Activated CD8-positive, alpha-beta memory T cell treated with anti-CD3 and anti-CD28 coated beads for 24 hours (primary cell): Measurements from ENCODE around the gene RIMBP2.
"Not testable (repeated sequence)": the region's sequence is repeated elsewhere in the genome, so short reads cannot be mapped to it uniquely, and the experiment has no call there.

Source experiments
- DNase-seq: peaks from one replicate; pipeline ENCODE4 v3.0.0-alpha.2; 2020

Gene RIMBP2

DNA sequence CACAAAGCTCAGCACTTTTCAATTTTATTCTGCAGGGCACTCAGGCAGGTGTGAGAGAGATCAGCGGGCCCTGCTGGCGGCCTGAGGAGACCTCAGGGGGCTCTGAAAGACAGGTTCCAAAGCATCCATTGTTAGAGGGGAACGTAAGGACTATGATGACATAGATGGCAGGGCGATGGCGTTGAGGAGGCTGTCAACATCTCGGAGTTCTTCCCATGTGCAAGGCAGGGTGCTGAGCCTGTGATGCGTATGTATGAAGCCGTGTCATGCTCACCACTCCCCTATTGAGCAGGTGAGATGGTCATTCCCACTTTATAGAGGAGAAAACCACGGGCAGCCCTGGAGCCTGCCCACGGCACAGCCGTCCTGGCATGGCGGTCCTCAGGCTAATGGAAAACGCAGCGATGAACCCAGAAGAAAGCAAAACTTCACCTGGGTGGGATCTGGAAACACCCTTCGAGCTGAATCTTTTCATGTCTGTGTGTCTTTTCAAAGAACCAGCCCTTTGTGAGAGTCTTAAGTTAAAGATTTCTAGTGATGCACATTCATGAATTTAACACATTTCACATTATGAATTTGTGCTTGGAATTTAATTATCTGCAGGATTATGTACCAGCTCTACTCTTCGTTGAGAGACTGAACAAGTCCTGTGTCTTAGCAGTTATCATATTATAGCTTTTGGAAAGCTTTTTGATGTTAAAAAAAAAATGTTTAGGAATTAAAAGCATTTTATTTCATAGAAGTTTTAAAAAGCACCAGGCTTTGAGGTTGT is 64.7 kb downstream of the RIMBP2 start:
- DNase-seq, result no peak

DNA sequence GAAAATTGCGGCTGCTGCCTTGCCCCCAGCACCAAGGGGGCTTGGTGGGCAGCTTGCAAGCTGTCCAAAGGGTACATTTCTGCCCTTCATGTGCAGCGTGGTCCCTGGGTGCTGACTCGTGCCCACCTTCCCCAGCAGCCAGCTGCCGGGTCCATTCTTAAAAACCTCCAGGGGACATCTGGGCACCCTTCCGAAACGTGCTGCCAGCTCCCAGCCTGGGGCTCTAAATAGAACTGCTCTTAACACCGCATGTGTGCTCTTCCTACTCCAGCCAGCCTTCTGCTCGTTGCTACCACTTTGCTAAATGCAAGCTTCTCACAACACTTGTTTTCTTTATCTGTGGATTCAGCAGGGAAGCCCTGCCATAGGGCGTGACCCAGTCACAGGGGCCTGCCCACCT is 66.0 kb downstream of the RIMBP2 start:
- DNase-seq, result no peak

DNA sequence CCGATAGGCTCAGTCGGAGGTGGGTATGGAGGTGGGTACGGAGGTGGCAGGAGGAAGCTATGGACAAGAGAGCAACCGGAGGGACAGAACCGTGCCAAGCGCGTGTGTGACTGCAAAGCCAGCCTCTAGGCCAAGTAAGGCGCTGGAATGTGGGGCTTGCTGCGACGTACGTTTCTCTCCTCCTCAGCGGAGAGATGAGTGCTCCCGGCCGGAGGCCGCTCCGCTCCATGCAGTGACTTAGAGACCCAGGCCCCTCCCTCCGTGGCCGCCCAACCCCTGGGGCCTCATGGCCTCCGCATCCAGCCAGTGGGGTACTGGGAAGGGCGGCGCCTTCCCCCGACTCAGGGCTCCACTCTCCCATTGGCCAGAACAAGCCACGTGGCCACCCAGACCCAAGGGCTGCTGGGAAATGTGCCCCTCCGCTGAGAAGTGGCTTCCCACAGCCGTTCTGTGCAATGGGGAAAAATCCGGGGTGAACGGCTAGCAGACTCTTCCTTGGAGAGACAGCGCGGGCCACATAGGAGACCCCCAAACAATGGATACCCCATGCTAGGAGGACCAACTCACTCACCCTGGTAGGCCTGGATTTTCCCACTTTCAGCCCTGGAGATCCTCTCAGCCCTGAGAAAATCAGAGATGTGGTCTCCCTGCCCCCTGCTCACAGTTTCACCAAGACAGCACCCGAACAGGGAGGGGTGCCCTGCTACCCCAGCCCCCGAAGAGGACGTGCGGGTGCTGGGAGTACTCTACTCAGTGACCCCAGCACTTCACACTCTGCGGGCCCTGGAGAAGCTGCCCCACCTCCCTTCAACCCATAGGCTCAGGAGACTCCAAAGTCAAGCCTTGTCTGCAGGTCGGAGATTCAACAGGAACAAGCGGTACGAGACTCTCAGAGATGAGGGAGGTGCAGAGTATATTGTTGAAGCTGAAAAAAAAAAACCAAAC is 66.7 kb downstream of the RIMBP2 start:
- no peak for DNase-seq

DNA sequence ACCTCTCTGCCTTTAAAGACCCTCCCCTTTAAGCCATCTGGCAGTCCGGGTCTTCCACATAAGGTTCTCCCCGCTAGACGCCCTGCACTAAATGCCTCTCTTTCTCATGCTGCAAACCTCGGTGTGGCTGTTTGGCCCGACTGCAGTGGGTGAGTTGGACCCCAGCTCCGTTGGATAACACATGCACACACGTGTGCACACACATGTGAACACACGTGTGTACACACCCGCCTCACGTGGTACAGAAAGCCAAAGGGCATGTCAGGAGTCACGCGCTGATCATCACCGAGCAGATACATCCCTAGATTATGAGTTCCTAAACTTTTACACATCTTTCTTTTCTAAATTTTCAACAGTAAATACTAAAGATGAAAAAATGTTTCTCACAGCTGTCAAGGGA is 68.3 kb downstream of the RIMBP2 start:
- DNase-seq, result no peak

DNA sequence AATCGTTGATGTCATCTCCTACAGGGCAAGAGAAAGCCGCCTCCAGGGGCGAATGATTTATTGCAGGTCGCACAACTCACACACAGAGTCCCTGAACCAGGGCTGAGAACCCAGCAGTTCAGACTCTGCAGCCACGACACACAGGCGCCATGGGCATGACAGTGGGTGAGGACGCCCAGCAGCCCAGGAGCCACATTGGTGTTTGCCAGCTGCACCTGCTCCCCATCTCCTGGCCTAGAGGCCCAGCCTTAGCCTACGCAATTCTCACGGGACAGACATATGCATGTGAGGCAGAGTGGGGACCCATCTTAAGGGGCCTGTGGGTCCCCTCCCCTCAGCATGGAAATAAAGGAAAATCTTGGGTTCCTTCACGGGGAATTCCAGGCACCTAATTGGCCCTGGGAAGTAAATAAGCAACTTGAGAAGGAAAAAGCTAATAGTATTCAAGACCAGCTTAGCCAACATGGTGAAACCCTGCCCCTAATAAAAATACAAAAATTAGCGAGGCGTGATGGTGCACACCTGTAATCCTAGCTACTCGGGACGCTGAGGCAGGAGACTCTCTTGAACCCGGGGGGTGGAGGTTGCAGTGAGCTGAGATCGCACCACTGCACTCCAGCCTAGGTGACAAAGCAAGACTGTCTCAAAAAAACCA is 69.3 kb downstream of the RIMBP2 start:
- no peak for DNase-seq

DNA sequence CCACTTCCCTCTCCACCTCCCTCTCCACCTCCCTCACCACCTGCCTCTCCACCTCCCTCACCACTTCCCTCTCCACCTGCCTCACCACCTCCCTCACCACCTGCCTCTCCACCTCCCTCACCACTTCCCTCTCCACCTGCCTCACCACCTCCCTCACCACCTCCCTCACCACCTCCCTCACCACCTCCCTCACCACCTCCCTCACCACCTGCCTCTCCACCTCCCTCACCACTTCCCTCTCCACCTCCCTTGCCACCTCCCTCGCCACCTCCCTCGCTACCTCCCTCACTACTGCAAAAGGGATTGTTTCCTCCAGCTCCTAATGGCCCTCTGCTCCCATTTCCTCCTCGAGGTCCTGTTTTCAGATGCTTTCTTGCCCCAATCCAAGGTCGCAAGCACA is 69.9 kb downstream of the RIMBP2 start:
- DNase-seq, result not testable (repeated sequence)

DNA sequence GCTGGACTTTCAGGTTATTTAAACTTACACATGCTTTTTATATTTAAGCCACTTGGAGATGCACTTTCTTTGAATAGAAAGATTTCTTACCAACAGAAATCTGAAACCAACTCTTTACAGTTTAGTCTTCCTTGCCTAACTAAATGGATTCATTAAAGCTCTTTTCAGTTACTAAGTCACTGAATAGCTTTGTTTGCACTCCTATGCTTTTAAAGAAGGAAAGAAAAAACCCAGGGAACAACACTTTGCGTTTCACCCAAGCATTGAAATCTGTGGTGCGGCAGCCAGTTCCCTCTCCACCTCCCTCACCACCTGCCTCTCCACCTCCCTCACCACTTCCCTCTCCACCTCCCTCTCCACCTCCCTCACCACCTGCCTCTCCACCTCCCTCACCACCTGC is 70.3 kb downstream of the RIMBP2 start:
- DNase-seq, result no peak

DNA sequence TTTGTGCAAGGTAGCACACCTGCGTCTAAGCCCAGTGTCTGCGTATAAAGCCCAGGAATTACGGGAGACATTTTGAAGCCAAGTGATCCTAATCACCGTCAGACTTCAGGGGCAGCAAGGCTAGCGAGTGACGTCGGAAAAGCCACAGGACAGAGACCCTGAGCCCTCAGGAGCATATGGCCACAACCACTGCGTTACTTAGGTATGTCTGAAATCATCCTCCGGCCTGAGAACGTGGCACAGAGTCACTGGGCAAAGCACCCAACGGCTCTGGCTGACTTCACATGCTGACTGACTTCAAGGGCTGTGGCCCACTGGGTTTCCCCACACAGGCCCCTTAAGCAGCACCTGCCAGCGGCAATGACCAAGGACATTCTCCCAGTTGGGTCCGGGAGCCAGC is 71.5 kb downstream of the RIMBP2 start:
- no peak for DNase-seq

DNA sequence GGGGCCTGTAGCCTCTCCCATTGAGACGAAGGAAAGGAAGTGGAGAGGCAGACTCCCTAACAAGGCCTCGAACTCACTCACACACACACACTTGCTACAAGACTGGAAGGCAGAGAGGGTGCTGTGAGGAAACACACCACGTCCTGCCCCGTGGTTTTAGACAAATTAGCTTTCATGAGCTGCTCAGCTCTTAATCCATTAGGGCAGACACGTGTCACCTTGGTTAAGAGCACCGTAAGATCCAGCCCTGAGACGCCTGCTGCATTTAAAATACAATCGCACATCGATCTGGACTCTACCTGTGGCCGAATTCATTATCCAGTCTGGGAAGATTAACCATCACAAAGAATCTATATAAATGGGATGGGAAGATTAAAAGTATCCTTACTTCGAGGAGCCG is 72.0 kb downstream of the RIMBP2 start:
- no peak for DNase-seq

DNA sequence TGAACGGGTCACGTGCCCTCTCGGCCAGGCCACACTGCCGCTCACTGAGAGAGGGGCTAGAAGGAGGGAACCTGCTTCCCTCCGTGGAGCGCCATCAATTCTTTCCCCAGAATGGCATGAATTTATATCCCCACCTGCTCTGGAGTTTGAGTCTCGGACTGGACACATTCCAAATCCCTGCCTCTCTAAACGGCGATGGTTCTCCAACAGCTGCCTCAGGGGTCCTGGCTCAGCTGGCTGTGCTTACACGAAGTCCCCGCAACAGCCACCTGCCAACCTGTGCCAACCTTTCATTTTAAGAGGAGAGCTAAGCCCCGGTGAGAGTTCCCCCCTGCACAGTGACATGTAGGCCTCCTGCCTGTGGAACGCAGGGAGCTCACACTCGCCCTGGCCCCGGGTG is 73.2 kb downstream of the RIMBP2 start:
- DNase-seq, result no peak

DNA sequence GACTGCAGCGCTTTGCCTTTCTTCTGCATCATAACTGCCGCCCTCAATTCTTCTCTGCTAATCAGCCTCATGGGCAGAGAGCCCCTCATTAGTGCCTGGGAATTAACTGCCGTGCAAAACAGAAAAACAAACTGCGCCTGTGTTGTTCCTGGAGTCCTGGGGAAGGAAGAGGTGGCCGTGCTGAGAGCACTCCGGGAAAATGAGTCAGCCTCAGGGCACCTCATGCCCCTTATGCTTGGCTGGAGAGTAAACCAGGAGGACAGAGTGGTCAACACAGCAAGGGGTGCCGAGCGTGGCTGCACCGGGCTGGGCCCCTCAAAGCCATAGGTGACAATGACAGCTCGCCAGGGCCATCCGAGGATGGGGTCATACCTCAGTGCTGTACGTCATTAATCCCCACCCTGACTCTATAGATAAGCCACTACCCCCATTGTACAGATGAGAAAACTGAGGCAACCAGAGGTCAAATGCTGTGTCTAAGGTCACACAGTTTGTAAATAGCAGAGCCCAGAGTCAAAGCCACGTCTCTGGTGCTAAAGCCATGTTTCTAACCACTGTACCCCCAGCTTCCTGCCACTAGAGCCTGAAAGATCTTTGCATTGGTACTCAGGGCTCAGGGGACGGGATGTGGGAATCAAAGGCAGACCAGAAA is 74.4 kb downstream of the RIMBP2 start:
- no peak for DNase-seq

DNA sequence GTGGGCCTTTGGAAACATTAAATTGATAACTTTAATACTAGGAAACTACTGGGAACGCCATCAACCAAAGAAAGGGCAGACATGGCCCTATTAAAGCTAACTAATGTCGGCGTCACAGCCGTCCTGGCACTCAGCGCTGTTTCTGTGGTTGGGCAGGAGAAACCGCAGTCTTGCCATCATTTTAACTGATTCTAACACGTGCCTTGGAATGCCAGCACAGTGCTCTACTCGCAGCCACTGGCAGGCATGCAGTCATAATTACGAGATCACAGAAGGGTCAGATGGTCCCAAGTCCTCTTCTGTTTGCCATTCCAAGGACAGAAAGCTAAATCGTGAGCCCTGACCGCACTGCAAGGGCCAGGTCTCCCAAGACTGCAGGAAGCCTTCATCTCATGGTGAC is 75.2 kb downstream of the RIMBP2 start:
- no peak for DNase-seq

DNA sequence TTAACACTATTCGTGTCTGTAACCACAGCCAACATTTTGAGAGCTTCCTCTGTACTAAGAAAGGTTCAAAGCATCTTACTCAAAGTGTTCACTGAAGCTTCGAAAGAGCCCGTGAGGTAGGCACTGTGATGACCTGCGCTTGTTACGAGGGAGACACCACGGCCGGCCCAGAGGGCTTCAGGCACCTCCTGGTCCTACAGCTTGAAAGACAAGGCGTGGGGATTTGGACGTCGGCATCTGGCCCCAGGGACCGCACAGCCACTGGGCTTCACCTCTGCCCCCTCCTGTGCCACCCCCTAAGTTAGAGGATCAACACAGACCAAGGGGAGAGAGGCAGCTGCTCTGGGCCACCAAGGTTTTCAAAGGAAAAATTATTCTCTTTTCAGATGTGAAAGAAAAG is 75.6 kb downstream of the RIMBP2 start:
- no peak for DNase-seq

DNA sequence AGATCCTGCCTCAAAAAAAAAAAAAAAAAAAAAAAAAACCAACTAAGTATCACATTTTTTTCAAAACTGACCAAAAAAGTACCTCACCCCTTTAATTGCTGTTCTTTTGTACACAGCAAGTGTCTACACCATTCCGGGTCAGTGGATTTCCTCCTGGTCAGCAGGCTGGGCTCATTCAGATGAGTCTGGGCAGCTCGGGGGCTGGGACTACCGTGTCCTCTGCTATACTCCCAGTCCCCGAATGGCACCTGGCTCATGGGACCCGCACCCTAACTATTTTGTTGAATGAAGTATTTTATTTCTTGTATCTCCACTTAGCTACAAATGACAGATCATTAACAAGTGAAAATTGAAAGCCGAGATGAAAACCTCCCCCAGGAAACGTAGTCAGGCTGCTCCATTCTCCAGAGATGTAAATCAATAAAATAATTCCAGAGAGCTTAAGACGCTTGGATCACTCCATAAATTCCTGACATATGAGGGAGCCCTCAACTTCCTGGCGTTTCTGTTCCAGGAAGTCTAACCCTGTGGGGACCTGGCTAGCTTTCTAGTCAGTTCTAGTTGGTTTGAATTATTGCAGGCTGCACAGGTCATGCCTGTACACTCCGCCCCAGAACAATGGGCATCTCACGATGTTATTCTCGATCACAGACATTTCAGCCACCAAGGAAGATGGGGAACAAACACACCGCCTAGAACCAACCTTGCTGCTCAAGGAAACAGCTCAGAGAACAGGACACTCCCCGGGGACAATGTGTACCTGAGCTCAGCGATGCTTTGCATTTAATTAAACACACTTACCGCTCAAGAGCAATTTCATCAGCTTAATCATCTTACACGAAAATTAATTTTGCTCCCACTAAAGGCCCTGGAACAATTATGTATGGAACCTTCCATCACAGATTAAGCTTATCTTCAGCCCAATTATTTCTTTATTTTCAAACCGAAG is 76.3 kb downstream of the RIMBP2 start:
- DNase-seq, result no peak

DNA sequence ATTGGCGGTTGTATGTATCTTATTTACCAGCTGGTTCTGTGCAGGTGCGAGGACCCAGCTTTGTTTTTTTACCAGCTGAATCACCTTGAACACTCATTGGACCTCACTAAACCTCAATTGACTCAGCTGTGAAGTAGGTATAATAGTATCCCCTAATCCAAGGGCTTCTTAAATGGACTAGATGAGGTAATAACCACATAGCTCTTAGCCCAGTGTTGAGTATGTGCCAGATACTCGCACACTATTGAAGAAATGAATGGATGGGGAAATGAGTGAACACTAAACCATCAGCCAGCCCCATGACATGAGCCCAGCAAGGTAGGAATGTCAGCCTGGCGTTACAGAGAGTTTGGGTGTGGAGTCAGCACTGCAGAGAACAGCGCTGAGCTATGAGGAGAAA is 79.7 kb downstream of the RIMBP2 start:
- no peak for DNase-seq

DNA sequence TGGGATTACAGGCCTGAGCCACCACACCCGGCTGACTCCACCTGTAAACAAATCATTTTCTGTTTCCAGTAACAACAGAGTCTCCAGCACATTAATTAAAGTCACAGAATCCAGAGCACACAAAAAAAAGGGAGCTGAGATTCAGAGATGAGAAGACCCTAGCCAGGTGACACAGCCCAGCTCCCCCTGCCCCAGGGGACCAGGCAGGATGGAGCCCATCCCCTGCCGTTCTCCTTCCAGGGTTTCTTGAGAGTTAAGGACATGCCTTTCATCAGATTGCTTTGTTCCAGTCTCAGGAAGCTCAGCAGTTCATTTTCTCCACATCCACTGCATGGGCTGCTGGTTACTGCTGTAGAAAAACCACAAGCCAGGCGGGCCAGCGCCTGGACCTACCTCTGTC is 81.2 kb downstream of the RIMBP2 start:
- DNase-seq, result no peak

DNA sequence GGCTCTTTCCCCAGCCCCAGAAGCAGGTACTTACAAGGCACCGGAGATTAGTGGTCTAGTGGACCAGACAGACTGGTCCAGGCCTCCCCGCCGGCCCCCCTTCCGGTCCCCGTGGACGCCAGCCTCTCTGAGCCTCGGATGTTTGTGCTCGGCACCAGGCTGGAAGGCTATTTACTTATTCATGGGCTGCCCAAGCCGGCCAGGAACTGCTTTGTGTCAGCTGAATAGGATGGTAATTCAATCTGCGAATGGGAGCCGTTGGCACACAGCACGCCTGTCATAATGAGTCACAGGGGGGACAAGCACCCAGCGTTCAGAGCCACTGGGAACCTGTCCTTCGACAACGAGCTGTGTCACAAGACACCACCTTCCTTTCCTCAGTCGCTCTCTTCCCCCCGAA is 82.3 kb downstream of the RIMBP2 start:
- DNase-seq, result no peak

DNA sequence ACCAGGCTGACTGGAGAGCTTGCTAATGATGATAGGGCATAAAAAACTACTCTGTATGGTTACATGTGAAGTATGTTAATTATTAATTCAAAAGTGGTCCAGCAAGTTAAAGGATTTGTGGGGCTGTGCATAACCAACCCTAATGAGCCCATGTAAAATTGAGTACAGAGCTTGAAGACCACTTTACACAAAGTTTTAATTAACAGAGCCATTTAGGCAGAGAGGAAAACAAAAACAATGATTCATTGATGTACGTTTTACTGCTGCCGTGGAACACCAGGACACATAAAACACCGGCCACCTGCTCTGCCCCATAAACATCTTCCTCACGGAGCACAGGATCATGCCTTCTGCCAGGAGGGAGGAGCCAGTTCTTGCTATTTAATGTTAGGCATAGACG is 83.5 kb downstream of the RIMBP2 start:
- no peak for DNase-seq

DNA sequence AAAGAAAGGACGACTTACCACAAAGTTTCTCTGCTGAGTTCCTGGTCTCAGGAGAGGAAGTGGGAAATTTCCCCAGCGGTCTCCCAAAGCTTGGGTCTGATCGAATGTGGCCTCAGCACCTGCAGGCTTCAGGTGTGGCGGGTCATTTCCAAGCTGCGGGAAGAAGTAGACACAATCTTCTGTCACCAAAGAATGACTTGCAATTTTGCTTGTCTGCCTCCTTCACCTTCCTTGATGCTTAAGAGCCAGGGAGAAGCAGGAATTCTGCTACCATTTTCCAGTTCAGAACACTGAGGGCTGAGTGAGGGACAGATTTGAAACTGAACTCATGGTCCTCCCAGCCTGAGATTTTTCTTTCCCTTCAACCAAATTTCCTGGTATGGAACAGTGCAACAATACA is 87.8 kb downstream of the RIMBP2 start:
- no peak for DNase-seq

DNA sequence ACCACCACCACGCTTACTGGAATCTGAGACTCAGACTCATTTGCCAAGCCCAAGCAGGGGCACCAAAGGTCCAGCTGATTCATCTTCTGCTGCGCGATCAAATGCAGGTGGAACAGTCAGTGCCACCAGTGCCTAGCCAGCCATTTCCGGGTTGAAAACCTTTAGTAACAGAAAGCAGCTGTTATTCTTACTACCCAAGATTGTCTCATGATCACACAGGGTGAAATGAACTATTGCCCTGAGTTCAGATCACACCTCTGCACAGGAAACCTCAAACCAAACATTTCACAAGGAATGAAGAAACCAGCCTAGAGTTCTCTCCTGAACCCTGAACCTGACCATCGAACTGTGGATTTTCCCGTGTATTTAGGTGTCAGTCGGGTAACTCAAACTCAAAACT is 88.9 kb downstream of the RIMBP2 start:
- no peak for DNase-seq

DNA sequence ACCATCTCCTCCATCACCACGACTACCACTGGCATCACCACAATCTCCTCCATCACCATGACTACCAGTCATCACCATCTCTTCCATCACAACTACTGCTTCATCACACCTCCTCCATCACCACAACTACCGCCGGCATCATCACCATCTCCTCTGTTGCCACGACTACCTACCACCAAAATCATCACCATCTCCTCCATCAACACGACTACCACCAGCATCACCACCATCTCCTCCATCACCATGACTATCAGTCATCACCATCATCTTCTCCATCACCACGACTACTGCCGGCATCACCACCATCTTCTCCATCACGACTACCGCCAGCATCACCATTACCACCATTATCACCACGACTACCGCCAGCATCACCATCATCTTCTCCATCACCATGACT is 89.5 kb downstream of the RIMBP2 start:
- DNase-seq, result no peak

DNA sequence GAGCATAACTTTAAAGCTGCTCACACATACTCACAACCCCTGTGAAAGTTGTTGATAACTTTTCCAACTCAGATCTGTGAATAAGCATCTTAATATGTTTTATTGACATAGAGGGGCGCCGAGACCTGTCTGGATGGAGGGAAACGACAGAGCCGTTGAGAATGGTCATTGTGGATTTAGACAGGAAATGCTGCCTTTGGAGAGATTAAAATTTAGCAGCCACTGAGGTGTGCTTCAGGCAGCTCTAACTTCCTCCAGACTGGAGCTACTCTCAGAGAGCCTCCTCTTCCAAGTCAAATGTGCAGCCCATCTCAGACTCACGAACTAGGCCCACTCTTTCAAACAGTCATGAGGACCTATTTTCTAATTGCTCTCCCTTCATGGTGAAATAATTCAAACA is 90.9 kb downstream of the RIMBP2 start:
- no peak for DNase-seq
